C4-2B (cell line): ENCODE results near the gene C9.
"Not testable (repeated sequence)": the region's sequence is repeated elsewhere in the genome, so short reads cannot be mapped to it uniquely, and the experiment has no call there.

ENCODE experiments used
- H3K27ac ChIP-seq: fragments of 450-650 bp; 2 replicates; pipeline ENCODE4 v1.5.1; 2017
- ZFX ChIP-seq: fragments of 450-650 bp; IDR thresholded peaks from 2 replicates; pipeline ENCODE4 v1.6.1; 2017
- TF ChIP-seq, protein P1 (sequence below): fragments of 450-650 bp; conservative IDR thresholded peaks from 2 replicates; pipeline ENCODE4 v1.5.1; 2017; ENCODE audit warnings: mild to moderate bottlenecking

C9 gene

DNA sequence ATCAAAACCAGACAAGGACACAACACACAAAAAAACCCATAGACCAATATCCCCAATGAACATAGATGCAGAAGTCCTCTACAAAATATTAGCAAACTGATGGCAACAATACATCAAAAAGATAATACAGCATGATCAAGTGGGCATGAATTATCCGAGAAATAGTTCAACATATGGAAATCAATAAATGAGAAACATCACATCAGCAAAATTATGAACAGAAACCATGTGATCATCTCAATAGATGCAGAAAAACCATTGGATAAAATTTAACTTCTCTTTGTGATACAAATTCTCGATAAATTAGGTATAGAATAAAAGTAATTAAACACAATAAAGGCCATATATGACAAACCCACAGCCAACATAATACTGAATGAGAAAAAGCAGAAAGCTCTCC, 69.6 kb downstream of the C9 start:
- no peak for TF ChIP-seq ZFX
- TF ChIP-seq, protein P1, sequence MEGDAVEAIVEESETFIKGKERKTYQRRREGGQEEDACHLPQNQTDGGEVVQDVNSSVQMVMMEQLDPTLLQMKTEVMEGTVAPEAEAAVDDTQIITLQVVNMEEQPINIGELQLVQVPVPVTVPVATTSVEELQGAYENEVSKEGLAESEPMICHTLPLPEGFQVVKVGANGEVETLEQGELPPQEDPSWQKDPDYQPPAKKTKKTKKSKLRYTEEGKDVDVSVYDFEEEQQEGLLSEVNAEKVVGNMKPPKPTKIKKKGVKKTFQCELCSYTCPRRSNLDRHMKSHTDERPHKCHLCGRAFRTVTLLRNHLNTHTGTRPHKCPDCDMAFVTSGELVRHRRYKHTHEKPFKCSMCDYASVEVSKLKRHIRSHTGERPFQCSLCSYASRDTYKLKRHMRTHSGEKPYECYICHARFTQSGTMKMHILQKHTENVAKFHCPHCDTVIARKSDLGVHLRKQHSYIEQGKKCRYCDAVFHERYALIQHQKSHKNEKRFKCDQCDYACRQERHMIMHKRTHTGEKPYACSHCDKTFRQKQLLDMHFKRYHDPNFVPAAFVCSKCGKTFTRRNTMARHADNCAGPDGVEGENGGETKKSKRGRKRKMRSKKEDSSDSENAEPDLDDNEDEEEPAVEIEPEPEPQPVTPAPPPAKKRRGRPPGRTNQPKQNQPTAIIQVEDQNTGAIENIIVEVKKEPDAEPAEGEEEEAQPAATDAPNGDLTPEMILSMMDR: no peak
- no peak overlapping the region for H3K27ac ChIP-seq

DNA sequence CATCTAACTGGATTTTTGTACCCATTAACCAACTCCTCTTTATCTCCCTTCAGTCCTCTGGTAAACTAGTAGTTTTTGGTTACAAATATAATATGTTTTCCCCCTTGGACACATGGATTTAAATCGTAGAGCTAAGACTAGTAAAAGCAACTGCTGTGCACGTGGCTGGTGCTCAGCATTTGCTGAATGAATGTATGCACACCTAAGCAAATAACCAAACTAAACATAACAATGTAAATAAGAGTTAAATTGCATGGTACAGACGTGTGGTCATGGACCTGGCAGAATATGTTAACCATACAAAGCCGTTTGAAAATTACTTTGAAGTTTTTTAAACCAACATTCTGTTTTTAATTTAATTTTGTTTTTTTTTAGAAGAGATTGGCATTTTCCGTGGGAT, 79.7 kb downstream of the C9 start:
- no peak for TF ChIP-seq ZFX
- TF ChIP-seq, protein P1: no peak
- H3K27ac ChIP-seq: no peak overlapping the region

DNA sequence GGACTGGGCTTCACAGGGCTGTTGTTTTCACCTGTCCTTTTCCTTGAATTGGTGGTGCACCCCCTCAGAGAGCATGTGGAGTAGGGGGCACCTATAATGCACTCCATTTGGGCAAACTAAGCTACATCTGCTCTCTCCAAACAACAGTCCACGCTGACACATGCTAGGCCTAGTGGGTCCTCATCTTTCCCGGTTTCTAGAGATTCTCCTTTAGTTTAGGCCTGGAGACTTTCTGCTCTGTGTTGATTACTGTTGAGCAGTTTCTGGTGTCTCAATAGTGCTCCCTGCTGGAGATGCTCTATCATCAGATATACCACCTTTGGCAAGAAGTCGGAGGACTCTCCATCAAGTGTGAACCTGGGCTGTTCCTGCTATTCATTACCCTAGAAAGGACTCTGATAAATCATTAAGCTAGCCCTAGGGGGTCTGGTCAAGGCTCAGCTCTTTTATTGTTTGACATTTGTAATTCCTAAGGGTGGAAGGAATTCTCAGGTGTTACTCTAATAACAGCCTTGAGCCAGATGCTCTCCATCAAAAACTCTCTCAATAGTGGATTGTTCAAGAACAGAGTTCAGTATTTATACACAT, 81.0 kb downstream of the C9 start:
- no peak overlapping the region for H3K27ac ChIP-seq

DNA sequence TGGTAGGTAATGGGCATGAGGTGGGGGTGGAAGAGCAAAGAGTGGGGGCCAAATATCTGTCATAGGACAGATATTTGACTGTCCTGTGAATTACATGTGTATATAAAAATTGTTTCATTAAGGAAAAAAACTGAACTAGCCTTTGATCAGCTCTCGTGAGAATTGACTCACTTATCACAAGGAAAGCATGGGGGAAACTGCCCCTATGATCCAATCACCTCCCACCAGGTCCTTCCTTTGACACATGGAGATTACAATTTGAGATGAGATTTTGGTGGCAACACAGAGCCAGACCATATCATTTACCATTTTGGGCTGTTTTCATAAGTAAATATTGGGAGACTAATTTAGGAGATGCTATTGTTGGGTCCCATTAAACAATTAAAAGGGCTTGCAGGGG, 81.7 kb downstream of the C9 start:
- H3K27ac ChIP-seq: no peak overlapping the region
- TF ChIP-seq, protein P1: no peak
- TF ChIP-seq ZFX: no peak

More for the DNA sequence above, 81.0 kb downstream of the C9 start:
- TF ChIP-seq, protein P1: peak; percentile 76
- TF ChIP-seq ZFX: no peak

DNA sequence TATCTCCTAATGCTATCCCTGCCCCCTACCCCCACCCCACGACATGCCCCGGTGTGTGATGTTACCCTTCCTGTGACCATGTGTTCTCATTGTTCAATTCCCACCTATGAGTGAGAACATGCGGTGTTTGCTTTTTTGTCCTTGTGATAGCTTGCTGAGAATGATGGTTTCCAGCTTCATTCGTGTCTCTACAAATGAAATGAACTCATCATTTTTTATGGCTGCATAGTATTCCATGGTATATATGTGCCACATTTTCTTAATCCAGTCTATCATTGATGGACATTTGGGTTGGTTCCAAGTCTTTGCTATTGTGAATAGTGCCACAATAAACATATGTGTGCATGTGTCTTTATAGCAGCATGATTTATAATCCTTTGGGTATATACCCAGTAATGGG, 88.4 kb downstream of the C9 start:
- H3K27ac ChIP-seq: not testable (repeated sequence)

DNA sequence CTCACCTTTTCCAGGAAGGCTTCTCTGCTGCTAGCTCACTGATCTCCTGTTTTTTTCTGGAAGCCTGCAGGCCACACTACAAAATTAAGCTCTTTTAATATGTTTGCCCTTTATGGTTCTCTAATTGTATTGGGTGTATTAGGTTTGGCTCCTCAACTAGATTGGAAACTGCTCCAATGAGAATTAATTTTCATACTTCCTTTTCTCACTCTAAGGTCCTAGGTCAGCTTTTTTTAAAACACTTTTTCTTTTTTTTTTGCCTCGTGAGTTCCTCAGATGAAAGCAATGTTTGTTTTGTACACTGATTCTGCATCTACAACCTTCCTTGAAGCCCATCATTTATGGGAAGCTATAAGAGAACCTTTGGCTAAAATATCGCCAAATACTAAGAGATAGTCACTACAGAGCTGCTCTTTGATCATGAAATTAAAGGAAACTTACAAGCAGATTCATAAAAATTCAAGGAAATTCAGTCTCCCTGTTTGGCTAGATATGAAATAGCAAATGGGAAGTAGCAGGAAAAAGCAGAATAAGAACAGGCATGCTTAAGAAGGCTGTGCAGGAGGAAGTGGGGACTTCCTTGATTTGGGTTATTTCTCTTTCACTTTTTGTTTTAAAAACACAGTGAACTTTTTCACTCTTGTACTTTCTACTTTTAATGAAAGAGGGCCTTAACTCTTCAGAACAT, 89.8 kb downstream of the C9 start:
- TF ChIP-seq ZFX: no peak
- no peak overlapping the region for H3K27ac ChIP-seq

DNA sequence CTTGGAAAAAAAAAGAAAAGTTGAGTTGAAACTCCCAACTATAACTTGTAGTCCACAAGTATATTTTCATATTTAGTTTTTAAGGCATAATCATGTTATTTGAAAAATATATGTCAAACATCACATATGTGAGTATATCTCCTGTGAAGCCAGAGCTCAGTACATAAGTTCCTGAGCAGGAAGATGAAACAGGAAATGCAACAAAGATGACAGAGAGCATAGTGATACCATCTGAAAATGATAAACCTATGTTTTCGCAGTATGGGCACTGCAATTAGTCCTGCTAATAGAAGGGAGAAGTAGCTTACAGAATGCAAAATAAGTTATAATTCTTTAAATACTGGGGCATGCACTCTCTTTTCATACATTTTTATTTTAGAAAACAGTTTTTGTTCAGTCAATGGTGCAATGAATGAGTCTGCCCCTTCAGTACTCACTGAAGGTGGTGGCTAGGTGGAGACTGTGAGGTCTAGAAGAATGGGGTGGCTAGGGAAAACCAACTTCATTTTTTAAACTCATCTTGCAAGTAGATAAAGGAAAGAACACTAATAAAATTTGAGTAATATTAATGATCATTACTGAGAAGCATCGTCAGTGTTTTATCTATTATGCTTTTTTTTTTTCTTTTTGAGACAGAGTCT, 90.9 kb downstream of the C9 start:
- no peak overlapping the region for H3K27ac ChIP-seq
- TF ChIP-seq, protein P1: no peak
- TF ChIP-seq ZFX: no peak

DNA sequence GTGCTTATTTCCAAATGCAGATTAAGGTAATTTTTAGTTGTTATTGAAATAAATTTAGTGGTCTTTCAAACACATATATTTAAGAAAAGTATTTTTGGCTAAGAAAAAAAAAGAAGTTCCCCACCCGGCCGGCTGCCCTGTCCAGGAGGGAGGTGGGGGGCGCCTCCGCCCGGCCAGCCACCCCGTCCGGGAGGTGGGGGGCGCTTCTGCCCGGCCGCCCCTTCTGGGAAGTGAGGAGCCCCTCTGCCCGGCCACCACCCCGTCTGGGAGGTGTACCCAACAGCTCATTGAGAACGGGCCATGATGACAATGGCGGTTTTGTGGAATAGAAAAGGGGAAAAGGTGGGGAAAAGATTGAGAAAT, 91.4 kb downstream of the C9 start:
- H3K27ac ChIP-seq: not testable (repeated sequence)

DNA sequence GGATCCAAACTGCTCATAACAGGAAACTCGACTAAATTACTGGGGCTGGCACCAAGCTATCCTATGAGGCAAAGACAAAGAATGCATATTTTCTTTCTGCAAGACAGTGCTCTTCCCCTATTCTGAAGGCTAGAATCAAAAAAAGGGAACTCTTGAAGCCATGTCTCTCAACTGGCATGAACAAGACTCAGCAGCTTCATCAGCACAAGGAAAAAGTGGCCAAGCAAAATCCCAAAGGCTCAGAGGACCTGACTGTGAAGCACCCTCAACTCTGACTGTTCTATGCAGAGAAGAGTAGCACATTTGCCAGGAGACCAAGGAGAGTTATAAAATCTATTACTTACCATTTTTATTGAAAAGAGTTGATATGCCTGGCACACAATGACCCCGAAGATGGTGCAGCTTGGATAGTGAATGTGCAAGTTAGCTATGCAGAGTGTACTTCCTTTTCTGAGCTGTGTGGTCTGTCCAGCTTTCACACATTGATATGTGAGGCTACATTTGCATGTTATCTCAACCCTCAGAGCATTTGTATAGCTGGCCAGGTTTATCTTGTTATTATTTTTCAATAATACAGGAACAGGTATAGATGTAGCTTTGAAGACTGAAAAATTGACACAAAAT, 94.0 kb downstream of the C9 start:
- TF ChIP-seq ZFX: no peak
- TF ChIP-seq, protein P1: no peak
- no peak overlapping the region for H3K27ac ChIP-seq
